ENCODE measurements around the gene LIN7C. TPM values are rescaled to one million over a fixed set of nuclear protein-coding genes. Genes with fewer than 3 reads are reported as not detected.

The LIN7C gene
- total and polyA plus RNA-seq, 9 donors: 7.0 to 39.0 (median 33.1) TPM

DNA sequence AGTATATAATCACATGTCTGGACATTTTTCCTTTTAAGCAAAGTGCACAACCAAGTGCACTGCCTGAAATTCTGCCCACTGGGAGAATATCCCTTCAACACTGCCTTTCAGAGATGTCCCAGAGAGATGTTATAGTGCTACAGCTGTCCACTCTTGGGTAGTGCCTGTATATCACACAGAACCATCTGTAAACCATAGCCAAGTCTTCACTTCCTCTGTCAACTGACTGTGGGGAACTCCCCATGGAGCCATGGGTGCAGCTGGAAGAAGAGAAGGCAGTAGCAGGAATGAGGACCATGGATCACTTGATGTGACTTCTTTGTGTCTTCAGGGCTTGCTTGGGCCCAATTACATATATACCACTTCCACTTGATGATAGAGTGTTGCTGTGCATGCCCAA lies 44.6 kb upstream of the LIN7C start:
- Histone ChIP-seq H3K36me3 (no peaks in the 10 kb centered on the region), H3K4me1 (ENCODE audit: insufficient read depth) (no peaks in the 10 kb centered on the region), H3K9me3 (no peaks in the 10 kb centered on the region), H3K27ac (no peak overlapping the region), H3K27me3 (no peaks in the 10 kb centered on the region), H3K4me3 (no peak overlapping the region)
- TF ChIP-seq POLR2A (IDR thresholded peaks at IDR 0.05): no peak
- TF ChIP-seq EP300 (IDR thresholded peaks at IDR 0.05): no peak
- TF ChIP-seq, protein P1, sequence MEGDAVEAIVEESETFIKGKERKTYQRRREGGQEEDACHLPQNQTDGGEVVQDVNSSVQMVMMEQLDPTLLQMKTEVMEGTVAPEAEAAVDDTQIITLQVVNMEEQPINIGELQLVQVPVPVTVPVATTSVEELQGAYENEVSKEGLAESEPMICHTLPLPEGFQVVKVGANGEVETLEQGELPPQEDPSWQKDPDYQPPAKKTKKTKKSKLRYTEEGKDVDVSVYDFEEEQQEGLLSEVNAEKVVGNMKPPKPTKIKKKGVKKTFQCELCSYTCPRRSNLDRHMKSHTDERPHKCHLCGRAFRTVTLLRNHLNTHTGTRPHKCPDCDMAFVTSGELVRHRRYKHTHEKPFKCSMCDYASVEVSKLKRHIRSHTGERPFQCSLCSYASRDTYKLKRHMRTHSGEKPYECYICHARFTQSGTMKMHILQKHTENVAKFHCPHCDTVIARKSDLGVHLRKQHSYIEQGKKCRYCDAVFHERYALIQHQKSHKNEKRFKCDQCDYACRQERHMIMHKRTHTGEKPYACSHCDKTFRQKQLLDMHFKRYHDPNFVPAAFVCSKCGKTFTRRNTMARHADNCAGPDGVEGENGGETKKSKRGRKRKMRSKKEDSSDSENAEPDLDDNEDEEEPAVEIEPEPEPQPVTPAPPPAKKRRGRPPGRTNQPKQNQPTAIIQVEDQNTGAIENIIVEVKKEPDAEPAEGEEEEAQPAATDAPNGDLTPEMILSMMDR (IDR thresholded peaks at IDR 0.05): no peak
- no peak for DNase-seq
- intact Hi-C loops (cut with DNase I): no loop called here

- no peaks in the 10 kb centered on the region for H3K4me1 ChIP-seq (ENCODE audit: insufficient read depth)
- intact Hi-C loops (cut with DNase I): loop anchor here in 1 of 4 donors (5.0 kb wide), 1 partner anchor 1084 kb away; no protein-coding TSS in a partner anchor
- H3K9me3 ChIP-seq: no peaks in the 10 kb centered on the region
- no peak for DNase-seq
- H3K4me3 ChIP-seq: no peak overlapping the region
- no peak overlapping the region for H3K27ac ChIP-seq
- H3K36me3 ChIP-seq: no peaks in the 10 kb centered on the region
- no peaks in the 10 kb centered on the region for H3K27me3 ChIP-seq
- no peak for TF ChIP-seq EP300 (IDR thresholded peaks at IDR 0.05)
- TF ChIP-seq, protein P1 (IDR thresholded peaks at IDR 0.05): no peak
- TF ChIP-seq POLR2A (IDR thresholded peaks at IDR 0.05): no peak
Measured at GRCh38 chr11:27545946-27546345, 39.4 kb upstream of the LIN7C start.

GRCh38 chr11:27545035-27545434 lies 38.5 kb upstream of the LIN7C start:
- DNase-seq: no peak
- no peaks in the 10 kb centered on the region for H3K36me3 ChIP-seq
- H3K4me3 ChIP-seq: no peak overlapping the region
- no peaks in the 10 kb centered on the region for H3K4me1 ChIP-seq (ENCODE audit: insufficient read depth)
- no peak overlapping the region for H3K27ac ChIP-seq
- no peaks in the 10 kb centered on the region for H3K9me3 ChIP-seq
- WGBS, 3 donors: 95 to 98% (median 96%) methylated on average over 3 of the region's 3 CpGs
- intact Hi-C loops (cut with DNase I): loop anchor here in 1 of 4 donors (5.0 kb wide), 1 partner anchor 1083 kb away; no protein-coding TSS in a partner anchor
- TF ChIP-seq POLR2A (IDR thresholded peaks at IDR 0.05) (no peak), EP300 (IDR thresholded peaks at IDR 0.05) (no peak)
- TF ChIP-seq, protein P1 (IDR thresholded peaks at IDR 0.05): no peak
- H3K27me3 ChIP-seq: no peaks in the 10 kb centered on the region

DNA sequence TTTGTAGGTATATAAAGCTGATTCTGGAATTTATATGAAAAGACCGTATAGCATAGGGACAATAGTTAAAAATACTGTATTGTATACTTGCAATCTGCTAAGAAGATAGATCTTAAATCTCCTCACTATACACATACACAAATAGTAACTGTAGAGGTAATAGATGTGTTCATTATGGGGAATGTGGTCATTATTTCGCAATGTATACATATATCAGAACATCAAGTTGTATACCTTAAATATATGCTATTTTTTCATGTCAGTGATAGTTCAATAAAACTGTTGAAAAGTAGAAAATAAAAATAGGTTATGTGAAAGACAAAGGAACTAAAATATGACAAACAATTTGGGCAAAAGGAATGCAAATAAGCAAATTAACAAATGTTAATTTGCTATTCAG lies 35.2 kb upstream of the LIN7C start:
- Histone ChIP-seq H3K4me3 (no peak overlapping the region), H3K36me3 (no peaks in the 10 kb centered on the region), H3K4me1 (ENCODE audit: insufficient read depth) (no peaks in the 10 kb centered on the region), H3K27ac (no peak overlapping the region), H3K9me3 (no peaks in the 10 kb centered on the region), H3K27me3 (no peaks in the 10 kb centered on the region)
- TF ChIP-seq POLR2A (IDR thresholded peaks at IDR 0.05) (no peak), EP300 (IDR thresholded peaks at IDR 0.05) (no peak)
- intact Hi-C loops (cut with DNase I): no loop called here
- WGBS, 3 donors: 85 to 99% (median 98%) methylated on average over 2 of the region's 2 CpGs
- DNase-seq: no peak

DNA sequence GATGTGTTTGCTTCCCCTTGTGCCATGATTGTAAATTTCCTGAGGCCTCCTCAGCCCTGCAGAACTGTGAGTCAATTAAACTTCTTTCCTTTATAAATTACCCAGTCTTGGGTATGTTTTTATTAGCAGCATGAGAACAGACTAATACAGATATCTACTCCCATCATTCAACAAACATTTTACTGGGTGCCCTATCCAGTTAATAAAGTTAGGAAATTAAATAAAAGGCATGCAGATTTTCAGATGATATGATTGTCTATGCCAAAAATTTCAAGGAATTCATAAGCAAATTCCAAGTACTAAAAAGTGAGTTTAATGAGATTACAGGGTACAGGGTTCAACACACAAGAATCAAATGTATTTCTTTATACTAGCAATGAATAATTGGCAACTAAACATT lies 33.5 kb upstream of the LIN7C start:
- TF ChIP-seq EP300 (IDR thresholded peaks at IDR 0.05) (no peak), POLR2A (IDR thresholded peaks at IDR 0.05) (no peak)
- TF ChIP-seq, protein P1 (IDR thresholded peaks at IDR 0.05): no peak
- Histone ChIP-seq H3K36me3 (no peaks in the 10 kb centered on the region), H3K4me1 (ENCODE audit: insufficient read depth) (no peaks in the 10 kb centered on the region), H3K27ac (no peak overlapping the region), H3K27me3 (no peaks in the 10 kb centered on the region), H3K4me3 (no peak overlapping the region), H3K9me3 (no peaks in the 10 kb centered on the region)
- no peak for DNase-seq
- intact Hi-C loops (cut with DNase I): no loop called here
